GM21381 (cell line): ENCODE results near the gene LRG1.

ENCODE experiments used
- ATAC-seq: cut with Tn5 transposase; IDR thresholded peaks from one replicate; pipeline ENCODE4 v1.9.1; 2021; ENCODE audit warnings: mild to moderate bottlenecking, moderate library complexity; ENCODE audit not compliant: unreplicated experiment

The LRG1 gene

DNA sequence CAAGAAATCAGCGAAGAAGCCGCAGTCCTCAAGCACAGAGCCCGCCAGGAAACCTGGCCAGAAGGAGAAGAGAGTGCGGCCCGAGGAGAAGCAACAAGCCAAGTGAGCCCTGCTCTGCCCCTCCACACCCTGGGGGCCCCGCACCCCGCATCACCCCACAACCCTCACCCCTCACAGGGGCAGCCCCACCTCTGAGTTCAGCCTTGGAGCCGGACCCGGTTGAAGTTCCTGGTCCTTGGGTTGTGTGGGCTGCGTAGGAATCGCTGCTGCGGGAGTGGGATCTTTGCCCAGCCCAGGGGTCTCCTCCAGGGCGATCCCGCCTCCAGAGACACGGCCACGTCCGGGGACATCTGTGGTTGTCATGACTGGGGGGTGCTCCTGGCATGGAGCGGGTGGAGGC, 43.5 kb downstream of the LRG1 start:
- no peak for ATAC-seq

DNA sequence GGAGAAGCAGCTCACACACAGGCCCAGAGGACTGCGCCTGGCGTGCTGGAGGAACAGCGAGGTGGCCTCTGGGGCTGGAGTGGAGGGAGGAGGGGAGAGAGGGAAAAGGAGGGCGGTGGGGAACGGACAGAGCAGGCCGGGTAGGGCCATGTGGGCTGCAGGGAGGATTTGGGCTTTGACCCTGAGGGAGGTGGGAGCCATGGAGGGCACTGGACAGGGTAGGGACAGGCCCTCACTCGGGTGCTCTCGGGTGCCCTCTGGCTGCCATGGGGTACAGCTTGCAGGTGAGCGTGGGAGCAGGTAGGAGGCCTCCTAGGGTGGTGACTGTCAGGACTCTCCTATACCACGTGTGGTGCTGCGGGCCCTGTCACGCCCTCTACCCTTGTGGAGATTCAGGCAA, 44.4 kb downstream of the LRG1 start:
- no peak for ATAC-seq

DNA sequence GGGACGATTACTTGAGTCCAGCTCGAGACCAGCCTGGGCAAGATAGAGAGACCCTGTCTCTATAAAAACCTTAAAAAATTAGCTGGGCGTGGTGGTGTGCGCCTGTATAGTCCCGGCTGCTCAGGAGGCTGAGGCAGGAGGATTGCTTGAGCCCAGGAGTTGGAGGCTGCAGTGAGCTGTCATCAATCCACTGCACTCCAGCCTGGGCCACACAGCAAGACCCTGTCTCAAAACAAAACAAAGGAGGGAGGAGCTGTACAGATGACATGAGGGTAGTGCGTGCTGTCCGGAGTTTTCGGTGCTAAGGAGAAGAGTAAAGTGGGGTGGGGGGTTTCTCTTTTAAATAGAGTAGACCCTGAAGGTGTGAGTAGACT, 45.2 kb downstream of the LRG1 start:
- ATAC-seq: no peak

DNA sequence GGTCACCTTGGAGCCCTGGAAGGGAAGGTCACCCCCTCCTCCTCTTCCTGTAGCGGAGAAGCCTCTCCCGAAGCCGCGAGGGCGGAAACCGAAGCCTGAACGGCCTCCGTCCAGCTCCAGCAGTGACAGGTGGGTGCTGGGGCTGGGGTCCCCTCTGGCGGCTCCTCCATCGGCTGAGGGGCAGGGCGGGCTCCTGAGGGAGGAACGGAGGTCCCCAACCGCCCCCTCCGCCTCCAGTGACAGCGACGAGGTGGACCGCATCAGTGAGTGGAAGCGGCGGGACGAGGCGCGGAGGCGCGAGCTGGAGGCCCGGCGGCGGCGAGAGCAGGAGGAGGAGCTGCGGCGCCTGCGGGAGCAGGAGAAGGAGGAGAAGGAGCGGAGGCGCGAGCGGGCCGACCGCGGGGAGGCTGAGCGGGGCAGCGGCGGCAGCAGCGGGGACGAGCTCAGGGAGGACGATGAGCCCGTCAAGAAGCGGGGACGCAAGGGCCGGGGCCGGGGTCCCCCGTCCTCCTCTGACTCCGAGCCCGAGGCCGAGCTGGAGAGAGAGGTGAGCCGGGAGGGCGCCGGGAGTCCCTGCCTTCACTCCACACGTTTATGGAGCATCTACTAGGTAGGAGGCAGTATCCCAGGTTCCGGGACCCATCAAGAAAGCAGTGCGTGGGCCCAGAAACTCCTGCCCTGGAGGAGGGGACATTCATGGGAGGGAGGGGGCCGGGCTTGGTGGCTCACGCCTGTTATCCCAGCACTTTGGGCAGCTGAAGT, 45.7 kb downstream of the LRG1 start:
- no peak for ATAC-seq

DNA sequence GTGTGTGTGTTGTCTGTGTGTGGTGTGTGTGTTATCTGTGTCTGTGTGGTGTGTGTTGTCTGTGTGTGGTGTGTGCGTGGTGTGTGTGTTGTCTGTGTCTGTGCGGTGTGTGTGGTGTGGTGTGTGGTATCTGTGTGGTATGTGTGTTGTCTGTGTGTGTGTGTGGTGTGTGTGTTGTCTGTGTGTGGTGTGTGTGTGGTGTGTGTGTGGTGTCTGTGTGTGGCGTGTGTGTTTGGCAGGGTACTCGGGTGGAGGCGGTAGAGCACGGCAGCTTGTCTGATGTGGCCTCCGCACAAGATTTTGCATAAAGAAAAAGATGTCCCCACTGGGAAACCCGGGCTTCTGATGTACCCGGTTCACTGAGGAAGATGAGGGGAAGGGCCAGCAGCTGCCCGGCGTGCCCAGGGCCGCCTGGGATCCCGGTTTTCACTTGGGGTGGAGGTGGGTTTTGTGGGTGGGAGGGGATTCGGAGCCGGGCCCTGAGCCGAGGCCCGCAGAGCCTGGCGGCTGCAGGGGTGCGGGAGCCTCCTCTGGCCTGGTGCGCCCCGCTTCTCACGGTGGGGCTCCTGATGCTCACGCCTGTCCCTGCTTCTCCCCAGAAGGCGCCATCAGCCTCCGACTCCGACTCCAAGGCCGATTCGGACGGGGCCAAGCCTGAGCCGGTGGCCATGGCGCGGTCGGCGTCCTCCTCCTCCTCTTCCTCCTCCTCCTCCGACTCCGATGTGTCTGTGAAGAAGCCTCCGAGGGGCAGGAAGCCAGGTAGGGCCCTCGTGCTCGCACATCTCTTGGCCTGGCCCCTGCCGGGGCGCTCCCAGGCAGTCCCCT, 46.5 kb downstream of the LRG1 start:
- no peak for ATAC-seq

DNA sequence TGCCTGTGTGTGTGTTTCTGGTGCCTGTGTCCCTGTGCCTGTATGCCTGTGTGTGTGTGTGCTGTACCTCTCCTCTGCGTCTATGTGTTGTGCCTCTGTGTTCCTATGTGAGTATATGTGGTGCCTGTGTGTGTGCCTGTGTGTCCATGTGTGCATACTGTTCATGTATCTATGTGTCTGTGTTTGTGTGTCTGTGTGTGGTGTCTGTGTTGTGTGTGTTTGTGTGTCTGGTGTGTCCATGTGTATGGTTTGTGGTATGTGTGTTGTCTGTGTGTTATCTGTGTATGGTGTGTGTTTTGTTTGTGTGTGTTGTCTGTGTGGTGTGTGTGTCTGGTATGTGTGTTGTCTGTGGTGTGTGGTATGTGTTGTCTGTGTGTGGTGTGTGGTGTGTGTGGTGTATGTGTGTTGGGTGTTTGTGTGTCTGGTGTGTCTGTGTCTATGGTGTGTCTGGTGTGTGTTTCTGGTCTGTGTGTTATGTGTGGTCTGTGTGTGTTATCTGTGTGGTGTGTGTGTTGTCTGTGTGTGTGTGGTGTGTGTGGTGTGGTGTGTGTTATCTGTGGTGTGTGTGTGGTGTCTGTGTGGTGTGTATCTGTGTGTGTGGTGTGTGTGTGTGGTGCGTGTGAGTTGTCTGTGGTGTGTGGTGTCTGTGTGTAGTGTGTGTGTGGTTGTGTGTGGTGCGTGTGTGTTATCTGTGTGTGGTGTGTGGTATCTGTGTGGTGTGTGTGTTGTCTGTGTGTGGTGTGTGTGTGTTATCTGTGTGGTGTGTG, 47.3 kb downstream of the LRG1 start:
- ATAC-seq: no peak

DNA sequence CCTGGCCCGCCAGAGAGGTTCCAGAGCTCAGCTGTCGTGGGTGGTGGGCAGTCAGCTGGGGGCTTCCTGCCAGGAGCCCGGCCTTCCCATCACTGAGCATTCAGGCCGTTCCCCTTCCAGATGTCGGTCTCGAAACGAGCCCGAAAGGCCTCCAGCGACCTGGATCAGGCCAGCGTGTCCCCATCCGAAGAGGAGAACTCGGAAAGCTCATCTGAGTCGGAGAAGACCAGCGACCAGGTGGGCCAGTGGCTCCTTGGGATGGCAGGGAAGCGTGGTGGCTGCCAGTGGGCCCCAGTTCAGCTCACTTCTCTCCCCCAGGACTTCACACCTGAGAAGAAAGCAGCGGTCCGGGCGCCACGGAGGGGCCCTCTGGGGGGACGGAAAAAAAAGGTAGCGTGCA, 48.4 kb downstream of the LRG1 start:
- ATAC-seq: no peak

DNA sequence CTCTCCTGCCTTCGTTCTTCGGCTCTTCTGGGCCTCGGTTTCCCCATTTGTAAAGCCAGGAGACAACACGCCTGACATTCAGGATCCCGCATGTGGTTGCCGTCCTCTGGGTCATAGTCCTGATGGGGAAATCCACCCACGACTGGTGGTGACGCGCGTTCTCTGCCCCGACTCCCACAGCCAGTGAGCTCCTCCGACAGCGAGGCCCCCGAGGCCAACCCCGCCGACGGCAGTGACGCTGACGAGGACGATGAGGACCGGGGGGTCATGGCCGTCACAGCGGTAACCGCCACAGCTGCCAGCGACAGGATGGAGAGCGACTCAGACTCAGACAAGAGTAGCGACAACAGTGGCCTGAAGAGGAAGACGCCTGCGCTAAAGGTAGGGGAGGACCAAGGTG, 51.3 kb downstream of the LRG1 start:
- no peak for ATAC-seq

DNA sequence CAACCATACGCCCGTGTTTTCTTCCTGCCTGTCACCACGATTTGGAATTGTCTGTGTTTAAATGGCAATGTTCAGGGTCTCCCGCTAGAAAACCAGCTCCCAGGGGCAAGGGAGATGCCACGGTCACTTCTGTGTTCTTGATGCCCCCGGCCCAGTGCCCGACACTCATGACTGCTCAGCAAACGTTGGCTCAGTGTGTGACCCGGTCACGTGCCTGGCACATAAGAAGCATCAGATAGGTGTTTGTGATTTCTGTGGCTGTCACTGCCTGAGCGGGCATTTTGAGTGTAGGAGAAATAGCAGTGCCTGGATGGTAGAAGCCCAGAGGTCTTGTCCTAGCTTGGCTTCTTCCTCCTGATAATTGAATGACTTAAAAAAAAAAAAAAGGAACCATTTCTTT, 52.3 kb downstream of the LRG1 start:
- ATAC-seq: no peak
